HG02678 (cell line): Measurements from ENCODE around the gene TMEFF2.
A peak's percentile ranks its signal among the peaks of the same experiment; 100 is the strongest.

Source experiments
- ATAC-seq: cut with Tn5 transposase; IDR thresholded peaks from one replicate; pipeline ENCODE4 v1.9.1; 2021; ENCODE audit warnings: mild to moderate bottlenecking, moderate library complexity; ENCODE audit not compliant: unreplicated experiment

Gene TMEFF2

DNA sequence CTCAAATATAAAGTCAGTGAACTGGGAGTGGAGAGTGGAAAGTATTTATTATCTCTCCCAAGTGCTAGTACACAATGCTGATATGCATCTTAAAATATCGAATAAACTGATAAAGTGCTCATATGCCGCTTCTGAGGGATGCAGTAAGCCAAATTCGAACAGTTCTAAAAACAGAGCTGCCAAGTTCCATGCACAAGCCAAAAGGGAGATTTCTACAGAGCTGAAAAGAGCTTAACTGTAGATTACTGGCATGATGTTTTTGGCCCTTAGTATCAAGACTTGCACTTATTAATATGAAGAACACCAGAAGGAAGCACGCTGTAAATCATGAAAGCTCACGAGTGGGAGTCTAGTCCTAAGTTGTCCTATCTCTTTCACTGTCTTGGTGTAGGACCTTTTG lies 7.9 kb downstream of the TMEFF2 start:
- ATAC-seq, result no peak

DNA sequence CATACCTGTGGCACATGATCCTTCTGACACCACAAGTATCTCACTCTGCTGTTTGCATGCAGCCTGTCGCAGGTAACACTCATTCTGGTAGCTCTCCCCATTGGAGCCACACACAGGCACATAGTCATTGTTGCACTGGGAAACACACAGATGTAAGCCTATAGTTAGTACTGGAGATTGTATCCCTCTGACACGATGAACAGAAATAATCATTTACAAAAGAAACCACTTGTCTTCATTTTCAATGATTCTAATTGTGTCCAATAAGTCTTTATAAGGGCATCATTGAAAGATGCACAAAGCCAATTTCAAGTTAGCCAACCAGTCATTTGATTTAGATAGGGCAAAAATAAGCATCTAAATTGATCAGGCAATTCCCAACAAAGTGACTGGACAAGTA lies 10.4 kb downstream of the TMEFF2 start:
- ATAC-seq, result no peak

DNA sequence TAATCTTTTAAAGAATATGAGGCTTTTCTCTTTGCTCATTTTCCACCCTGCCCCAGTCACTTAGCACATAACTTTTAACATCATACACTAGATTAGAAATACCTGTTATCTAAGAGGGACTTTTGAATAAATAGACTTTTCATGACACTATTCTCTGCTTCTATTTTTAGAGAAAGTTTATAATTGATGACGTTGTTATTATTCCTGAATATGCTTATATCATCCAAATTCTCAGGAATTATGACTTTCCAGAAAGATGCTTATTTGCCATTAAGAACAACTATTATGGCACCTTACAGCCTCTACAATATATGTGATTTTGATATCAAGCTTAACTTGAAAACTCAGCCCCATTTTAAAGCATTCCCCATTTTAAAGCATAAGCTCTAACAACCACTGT lies 11.4 kb downstream of the TMEFF2 start:
- ATAC-seq, result no peak

DNA sequence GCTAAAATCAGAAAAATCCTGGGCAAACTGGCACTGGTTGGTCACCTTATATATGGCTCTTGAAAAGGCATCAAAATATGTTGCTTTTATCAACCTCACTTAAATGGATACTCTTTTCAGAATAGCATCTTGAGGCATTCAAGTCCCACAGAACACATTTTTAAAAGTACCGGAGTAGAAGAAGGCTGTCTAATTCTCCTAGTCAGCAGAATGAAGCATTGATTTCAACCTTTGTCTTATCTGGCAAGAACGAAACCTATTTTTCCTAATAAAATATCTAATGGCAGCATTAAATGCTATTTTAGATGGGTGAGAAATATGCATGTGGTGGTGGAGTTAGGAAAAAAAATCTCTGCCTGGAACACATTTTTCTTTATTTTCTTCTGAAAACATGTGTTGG lies 27.8 kb downstream of the TMEFF2 start:
- ATAC-seq, result no peak

DNA sequence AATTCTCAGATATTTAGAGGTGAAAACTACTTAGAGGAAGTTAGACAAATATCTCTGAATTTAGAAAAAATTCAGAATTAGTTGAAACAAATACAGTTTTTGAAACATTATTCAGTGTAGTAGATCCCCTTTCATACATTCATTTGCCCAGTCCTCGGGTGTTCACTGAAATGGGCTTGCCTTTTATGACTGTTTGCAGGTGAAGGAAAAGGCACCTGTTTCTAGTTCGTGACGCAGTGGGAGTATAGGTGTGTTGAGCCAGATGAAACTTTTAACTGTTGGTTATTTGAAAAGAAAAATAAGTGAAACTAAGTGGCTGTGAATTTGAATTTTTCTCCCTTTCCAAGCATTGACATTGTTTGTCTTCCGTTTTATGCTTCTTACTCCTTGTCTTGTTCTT lies 28.9 kb downstream of the TMEFF2 start:
- ATAC-seq, result no peak

DNA sequence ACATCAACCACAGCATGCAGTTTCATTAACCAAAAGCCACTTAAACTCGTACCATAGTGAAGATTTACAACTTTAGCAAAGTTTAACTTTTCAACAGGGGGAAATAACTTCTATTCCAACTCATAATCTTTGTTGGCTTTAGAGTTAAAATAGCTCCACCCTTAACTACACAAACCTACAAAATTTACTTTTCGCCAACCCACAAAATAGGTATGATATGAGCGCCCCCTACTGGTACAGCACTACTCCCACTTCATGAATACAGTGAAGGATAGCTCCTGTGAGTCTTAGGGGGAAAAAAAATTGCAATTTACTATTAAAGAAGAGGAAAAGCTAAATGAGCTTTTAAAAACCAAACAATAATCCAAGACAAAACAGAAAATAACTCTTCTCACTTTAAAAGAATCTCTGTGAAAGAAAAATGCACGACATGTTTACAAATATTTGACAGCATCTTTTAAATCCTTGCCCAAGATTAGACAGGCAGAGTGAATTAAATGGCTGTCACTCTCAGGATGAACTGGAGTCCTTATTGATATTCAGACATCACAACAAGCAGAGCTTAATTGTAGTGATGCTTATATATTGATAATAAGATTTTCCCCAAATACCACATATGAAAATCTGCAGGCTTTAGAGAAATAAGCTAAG lies 32.2 kb downstream of the TMEFF2 start:
- peak; percentile 80 for ATAC-seq

DNA sequence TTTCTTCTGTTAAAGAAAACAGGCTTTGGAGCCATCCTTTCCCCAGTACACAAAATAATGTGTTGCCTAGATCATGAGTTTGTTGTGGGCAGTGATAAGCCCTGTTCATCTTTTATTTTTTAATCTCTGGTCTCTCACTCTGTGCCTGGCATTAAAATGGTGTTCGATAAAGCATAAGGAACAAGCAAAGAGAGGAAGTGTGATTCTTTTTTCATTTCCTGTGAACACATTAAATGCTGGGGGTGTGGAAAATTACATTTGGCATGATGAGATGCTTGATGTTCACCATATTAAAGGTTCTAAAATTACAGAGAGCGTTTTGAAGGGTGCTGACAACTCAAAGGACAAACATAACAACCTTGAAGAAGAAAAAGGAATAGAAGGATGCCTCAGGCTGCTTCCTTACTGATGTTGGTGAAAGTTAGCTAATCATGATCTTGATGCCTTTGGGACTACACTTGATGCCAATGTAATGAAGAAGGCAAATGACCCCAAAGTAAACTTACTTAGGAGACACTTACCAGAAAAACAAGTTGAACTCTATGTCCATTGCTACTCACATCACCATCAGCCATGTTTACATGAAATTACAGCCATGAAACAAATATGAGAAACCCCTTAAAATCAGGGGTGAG lies 33.0 kb downstream of the TMEFF2 start:
- ATAC-seq, result no peak

DNA sequence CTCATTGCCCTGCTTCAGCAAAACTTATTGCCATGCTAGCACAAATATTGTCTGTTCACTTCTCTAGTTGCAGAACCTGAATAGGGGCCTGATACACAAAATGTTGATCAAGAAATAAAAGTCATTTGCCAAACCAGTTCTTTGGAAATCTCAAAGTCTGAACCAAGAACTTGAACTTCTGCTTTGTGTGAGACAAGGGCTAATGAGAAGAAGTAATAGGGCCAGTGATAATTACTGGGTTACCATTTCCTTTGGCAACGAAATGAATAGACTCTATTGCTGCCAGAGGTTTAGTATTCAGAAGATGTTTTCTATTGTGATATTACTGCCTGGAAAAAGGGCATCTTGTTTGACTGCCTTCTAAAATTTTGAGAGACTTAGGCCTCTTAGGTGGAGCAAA lies 35.0 kb downstream of the TMEFF2 start:
- ATAC-seq, result no peak

DNA sequence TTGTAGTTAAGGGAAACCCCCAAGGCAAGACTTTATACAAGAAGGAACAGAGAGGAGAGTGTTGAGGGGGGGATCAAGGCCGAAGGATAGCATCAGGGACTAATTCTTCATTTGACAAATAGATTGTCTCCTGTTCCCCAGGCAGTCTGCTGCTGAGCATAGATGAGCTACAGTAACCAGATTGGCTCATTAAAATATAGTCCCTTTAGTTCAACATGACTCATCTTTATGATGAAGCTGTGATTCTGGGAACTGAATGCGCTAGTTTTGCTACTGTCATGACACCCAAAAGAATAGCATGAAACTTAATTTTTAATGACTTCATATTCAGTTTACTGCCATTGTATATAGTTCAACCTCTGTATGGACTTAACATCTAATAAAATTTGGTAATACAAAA lies 35.5 kb downstream of the TMEFF2 start:
- ATAC-seq, result no peak

DNA sequence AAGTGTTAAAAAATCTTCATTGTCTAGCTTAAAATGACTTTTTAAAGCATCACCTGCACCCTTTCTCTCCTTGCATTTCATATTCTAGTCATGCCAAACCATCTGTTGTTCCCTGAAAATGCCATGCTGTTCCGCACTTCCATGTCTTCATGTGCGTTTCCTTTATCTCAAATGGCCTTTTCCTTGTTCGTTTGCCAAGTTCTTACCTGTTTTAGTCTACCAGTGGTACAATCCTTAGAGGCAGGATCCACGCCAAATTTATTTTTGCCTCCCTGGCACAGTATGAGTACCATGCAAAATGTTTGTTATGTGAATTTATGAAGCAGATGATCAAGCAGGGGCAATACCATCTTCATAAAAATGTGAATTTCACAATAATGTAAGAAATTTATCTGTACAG lies 37.0 kb downstream of the TMEFF2 start:
- ATAC-seq, result no peak

DNA sequence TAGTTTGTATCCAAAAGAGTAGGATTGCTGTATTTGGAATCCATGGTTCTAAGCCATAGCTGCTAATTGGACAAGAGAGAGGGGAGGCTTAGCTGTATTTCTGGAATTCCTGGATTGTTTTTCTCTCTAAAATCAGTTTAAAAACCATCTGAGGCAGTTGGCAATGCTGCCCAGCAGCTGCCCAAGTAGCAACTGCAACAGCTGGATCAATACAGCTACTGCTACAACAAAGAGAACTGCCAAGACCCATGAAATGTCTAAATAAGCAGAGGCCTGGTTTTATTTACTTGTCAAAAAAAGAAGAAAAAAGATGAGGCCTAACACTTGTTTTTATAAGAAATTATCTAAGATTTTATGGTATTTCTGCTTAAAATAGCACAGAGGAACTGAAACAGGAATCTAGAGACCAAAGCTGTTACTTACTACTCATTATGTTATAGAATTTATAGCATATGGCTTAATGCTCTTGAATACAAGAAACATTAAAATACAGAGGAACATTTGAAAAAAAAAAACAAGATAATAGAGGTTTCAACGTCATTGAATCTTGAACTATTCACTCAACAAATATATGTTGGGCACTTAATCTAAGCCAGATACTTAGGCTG lies 39.1 kb downstream of the TMEFF2 start:
- ATAC-seq, result no peak

DNA sequence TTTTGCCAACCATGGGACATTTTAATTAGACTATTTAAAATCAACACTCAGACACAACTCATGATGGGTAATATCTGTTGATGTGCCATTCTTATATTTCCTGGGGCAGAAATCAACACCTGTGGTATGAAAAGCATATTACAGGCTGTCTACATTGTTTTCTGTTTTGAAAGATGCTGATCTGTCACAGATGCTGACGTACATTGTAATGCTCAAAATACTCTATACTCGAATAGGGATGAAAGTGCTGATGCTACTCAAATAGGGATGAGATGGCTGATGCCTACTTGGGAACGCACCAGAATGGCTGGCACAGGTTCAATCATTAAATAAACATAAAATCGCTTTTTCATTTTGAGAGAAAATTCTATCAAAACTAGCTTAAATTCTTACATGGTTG lies 41.2 kb downstream of the TMEFF2 start:
- ATAC-seq, result no peak

DNA sequence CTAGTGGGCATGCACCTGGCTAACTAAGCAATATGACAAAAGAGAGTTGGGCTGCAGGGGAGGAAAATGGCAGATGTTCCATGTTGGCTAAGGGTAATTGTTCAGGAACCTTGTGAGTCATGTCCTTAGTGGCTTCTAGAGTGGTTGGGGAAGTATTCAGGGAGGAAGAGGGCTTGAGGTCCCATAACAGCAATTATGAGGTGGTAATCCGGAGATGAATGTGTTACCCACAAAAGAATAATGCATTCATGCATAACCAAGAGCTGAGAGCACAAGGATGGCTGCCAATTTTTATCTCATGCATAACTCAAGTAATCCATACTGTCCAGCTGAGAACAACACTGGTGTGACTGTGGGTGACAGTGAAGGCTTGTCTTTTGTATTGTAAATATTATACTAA lies 42.9 kb downstream of the TMEFF2 start:
- no peak for ATAC-seq

DNA sequence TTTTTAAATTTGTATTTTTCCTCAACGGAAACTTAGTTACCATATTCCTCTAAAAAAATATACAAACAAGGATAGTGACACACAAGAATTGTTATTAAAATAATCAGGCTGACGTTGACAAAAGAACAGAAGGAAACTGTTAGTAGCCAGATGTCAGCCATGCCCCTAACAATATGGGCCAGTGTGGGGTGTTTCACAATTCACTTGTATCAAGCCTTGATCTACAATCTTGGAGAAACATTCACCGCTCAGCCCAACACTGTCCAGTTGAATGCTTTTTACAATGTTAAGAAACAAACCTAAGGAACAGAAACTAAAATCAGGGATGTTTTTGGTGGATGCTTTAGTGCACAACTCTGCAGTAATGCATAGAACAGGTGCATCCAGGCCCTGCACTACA lies 44.6 kb downstream of the TMEFF2 start:
- no peak for ATAC-seq

DNA sequence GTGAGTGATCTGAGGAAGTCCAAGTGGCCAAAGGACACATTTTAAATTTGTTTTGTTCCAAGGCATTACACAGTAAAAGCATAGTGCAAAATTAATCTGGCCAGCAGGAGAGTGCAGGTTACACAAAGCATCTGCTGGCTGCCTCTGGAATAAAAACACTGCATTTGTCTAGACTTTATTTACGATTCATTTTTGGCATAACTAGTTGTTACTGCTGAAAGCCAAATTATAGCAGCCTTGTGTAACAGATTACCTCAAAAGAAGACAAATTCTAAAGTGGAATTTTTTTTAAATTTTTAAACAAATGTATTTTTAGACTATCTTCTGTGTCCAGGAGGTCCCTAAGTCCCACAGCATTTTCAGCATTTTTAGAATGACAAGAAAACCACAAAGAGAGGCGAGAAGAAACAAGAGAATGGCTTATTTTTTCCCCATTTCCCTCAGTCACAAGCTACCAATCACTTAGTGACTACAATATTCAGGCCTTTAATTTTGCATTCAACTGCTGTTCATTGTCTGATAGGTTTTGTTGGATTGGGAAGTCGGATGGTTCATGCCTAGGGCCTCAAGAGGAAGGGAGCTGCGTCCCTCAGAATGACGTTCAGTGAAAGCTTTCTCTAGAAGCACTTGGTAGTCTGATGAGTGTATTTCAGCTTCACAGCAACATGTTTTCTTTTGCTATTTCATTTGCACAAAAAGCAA lies 46.0 kb downstream of the TMEFF2 start:
- ATAC-seq, result no peak

DNA sequence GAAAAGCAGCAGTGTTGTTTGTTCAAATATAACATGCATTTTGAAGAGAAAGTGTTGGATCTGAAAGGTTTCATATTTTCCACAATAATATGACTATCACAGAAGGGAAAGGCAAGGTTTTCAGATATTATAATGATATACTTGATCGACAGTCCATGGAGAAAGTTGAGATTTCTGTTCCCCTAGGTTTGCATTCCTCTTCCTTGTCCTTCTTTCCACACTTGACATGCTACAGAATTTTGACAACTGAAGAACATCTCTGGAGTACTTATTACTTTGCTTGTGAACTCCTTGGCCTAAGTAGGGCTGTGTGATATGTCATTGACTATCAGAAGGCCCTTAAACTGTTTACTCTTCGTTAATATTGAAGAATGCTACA lies 46.5 kb downstream of the TMEFF2 start:
- ATAC-seq, result no peak

DNA sequence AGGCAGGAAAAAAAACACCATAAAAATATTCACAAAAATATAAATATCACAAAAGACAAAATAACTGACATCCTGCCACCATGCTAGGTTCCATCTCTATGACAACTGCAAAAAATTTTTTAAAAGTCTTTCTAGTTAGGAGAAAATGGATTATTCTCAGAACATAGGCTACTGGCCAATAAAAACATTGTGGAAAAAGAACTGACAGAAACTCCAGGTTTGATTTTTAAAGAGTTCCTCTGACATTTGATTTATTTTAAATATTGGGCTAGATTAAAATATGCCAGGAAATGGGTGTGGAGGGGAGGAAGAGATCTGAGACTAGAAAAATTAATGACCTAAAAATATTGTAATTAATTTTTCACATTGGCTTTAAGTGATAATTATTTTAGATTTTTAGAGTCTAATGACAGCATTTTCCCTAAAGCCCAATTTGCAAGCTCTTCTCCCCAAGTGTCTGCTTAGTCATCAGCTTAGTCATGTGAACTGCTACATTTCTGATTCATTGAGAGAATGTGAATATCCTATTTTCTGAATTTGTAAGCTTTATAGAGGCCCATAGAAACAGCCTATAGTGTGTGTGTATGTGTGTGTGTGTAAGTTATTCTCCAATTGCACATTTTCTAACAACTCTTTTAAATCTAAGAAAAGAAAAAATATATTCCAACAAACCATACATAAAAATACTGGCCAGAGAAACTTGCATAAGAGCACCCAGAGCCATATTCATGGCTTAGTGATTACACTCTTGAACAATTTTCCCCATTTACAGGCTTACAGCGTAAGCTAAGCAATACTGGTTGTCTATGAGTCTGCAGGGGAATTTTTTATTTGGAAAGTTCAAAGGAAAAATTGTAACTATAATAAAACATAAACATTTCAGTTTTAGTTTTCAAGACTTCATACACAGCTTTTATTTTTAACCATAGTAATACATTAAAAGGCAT lies 48.4 kb downstream of the TMEFF2 start:
- ATAC-seq, result no peak

DNA sequence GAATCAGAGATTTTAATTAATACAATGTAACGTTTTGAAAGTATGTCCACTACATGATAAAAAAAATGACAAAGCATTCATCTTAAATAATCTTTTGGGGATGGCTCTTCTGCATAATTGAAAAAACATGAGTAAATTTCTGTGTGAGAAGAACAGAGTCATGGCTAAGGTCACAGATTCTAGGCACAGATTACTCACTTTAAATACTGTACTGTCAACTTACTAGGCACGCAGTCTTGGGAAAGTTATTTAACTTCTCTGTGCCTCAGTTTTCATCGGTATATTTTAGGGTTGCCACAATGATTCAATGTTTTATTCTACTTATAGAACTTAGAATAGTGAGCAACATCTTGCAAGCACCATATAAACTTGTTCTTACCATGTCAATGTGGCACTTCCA lies 49.2 kb downstream of the TMEFF2 start:
- no peak for ATAC-seq

DNA sequence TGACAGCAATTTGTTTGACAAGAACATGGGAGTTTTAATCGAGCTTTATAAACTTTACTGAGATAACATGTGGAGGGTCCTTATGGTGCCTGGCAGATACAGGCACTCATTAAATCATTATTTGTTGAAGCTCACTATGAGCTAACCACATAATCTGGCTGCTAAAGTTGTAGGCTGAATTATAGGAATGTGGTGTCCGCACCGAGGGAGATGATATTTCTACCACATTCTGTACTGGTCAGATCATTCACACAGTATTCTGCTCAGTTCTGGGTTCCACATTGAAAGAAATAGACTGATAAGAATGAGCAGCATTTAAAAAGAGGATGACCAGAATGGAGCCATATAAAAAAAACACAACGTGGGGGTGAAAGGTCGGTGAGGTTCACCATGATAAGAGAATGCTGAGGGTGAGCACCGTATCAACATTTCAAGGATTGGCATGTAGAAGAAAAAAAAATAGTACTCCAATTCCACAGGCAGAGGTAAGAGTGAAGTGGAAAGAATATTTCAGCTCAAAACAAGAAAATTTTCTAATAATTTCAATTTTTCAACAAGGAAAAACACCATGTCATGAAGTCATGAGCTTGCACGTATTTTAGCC lies 54.4 kb downstream of the TMEFF2 start:
- ATAC-seq, result no peak

DNA sequence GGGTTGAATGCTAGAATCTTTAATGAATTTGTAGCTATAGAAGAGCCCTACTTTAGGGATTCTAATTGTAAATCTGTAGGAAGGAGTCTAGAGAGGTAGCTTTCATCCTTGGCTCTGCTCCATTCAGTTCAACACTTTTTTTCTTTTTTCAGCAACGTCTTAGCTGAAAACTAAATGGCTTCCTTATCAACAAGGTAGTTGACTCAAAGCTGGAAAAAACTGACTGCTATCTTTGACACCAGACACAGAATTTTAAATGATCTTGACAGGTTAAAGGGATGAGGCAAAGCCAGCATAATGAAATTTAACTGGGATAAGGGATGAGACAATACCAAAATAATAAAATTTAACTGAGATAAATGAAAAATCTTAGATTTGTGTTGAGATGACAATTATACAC lies 54.9 kb downstream of the TMEFF2 start:
- ATAC-seq, result no peak

DNA sequence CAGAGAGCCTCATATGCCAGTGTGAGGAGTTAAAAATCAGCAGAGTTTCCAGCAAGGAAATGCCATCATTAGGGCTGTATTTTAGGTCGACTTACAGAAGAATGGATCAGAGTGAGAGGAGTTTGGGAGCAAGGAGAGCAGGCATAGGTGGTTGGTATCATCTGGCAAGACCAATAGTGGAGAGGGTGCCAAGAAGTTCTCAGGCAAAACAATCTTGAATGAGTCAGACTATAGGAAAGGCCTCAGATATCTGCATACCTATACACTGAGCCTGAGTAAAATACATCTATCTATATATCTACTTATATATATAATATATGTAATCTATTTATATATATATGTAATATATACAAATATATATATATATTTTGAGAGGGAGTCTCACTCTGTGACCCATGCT lies 57.3 kb downstream of the TMEFF2 start:
- ATAC-seq, result no peak
